Measurements from ENCODE around the gene IGF2BP2. TPM values are rescaled to one million over a fixed set of nuclear protein-coding genes. Genes with fewer than 3 reads are reported as not detected.

IGF2BP2 gene
- total and polyA plus RNA-seq, 2 donors (not counting 1 experiment from before 2014, with no cell fraction given) = 0.01 TPM; not detected in 1

DNA sequence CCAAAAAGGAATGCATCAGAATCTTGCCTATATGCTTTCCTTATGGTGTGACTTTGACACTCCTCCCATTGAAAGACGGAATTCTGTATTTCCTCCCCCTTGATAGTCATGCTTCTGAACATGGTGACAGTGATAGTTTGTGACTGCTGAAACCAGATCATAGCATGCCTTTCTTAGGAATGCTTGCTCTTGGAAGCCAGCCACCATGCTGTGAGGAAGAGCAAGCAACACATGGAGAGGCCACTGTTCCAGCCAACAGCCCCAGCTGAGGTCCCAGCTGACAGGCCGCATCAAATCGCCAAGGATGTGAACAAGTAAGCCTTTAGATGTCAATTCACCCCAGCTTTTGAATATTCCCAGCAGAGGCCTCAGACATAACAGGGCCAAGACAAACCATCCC lies 100.1 kb downstream of the IGF2BP2 start:
- no peak for TF ChIP-seq EZH2 (IDR thresholded peaks at IDR 0.05; ENCODE audit: borderline replicate concordance, insufficient read depth, low read depth, low read length, poor library complexity, severe bottlenecking)
- TF ChIP-seq, protein P1, sequence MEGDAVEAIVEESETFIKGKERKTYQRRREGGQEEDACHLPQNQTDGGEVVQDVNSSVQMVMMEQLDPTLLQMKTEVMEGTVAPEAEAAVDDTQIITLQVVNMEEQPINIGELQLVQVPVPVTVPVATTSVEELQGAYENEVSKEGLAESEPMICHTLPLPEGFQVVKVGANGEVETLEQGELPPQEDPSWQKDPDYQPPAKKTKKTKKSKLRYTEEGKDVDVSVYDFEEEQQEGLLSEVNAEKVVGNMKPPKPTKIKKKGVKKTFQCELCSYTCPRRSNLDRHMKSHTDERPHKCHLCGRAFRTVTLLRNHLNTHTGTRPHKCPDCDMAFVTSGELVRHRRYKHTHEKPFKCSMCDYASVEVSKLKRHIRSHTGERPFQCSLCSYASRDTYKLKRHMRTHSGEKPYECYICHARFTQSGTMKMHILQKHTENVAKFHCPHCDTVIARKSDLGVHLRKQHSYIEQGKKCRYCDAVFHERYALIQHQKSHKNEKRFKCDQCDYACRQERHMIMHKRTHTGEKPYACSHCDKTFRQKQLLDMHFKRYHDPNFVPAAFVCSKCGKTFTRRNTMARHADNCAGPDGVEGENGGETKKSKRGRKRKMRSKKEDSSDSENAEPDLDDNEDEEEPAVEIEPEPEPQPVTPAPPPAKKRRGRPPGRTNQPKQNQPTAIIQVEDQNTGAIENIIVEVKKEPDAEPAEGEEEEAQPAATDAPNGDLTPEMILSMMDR (IDR thresholded peaks at IDR 0.05) = no peak
- H3K27ac Mint-ChIP-seq = no peak overlapping the region
- no peaks in the 10 kb centered on the region for H3K4me1 Mint-ChIP-seq
- H3K27me3 ChIP-seq (replicated peaks in 1 of 4; ENCODE audit: control extremely low read depth in 1 of 4, control insufficient read depth in 3 of 4, insufficient read depth in 4 of 4, low read length in 3 of 4) = peaks cover 0 to 2% (median 0%) of the 10 kb centered on the region in 4 experiments
- no peak overlapping the region for H3K4me3 ChIP-seq (ENCODE audit: control extremely low read depth in 1 of 5, extremely low read depth in 1 of 5, insufficient read depth in 1 of 5, low read depth in 2 of 5, low read length in 4 of 5)
- intact Hi-C loops (cut with micrococcal nuclease) = no loop called here
- WGBS (ENCODE audit: insufficient coverage) = 100% methylated on average over 2 of the region's 3 CpGs
- H2AFZ ChIP-seq (ENCODE audit: insufficient read depth, low read depth, low read length, poor library complexity, severe bottlenecking) = no peak overlapping the region
- peaks cover 7% of the 10 kb centered on the region for H3K27me3 Mint-ChIP-seq
- H3K9me3 ChIP-seq (ENCODE audit: control extremely low read depth in 1 of 3, control insufficient read depth in 2 of 3, insufficient read depth in 1 of 3, low read length in 2 of 3) = no peaks in the 10 kb centered on the region
- ChIA-PET POLR2A (no interaction called here), CTCF (no interaction called here)
- no peak overlapping the region for H3K4me2 ChIP-seq (replicated peaks; ENCODE audit: low read depth, low read length, poor library complexity, severe bottlenecking)
- H4K20me1 ChIP-seq (ENCODE audit: control insufficient read depth, insufficient read depth, low read length, poor library complexity, severe bottlenecking) = no peaks in the 10 kb centered on the region
- ATAC-seq (ENCODE audit: low read depth) (no peak), DNase-seq (no peak)
- H3K4me1 ChIP-seq (ENCODE audit: control insufficient read depth in 2 of 2, insufficient read depth in 2 of 2, low read length in 2 of 2) = no peaks in the 10 kb centered on the region
- H3K79me2 ChIP-seq (ENCODE audit: control insufficient read depth, insufficient read depth, low read length) = no peaks in the 10 kb centered on the region
- no peaks in the 10 kb centered on the region for H3K36me3 ChIP-seq (replicated peaks in 1 of 2; ENCODE audit: control extremely low read depth in 1 of 2, control insufficient read depth in 1 of 2, extremely low read depth in 1 of 2, insufficient read depth in 2 of 2, low read length in 1 of 2)
- no peak overlapping the region for H3K9ac ChIP-seq (ENCODE audit: low read length)
- no peaks in the 10 kb centered on the region for H3K9me3 Mint-ChIP-seq (ENCODE audit: insufficient read depth)
- H3K27ac ChIP-seq (ENCODE audit: low read length in 2 of 2) = no peak overlapping the region
- H3K4me3 Mint-ChIP-seq = no peak overlapping the region

DNA sequence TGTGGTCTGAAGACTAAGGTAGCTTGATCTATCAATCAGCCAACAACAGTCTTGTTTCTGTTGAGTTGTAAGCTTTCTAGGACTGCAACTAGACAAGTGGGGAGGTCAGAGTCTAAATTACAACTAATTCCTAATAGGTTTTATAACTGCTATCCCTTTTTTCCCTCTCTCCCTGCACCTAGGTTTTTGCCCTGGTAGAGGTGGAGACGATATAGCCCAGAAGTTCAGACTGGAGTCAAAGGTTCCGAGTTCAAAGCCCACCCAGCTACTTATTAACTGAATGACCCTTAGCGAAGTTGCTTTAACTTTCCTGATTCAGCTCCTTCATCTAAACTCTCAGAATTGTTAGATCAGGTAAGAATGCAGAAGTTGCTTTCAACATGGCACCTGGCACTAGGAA lies 100.6 kb downstream of the IGF2BP2 start:
- CTCF ChIA-PET = no interaction called here
- H3K79me2 ChIP-seq (ENCODE audit: control insufficient read depth, insufficient read depth, low read length) = no peaks in the 10 kb centered on the region
- TF ChIP-seq, protein P1 (IDR thresholded peaks at IDR 0.05) = no peak
- no peak for TF ChIP-seq EZH2 (IDR thresholded peaks at IDR 0.05; ENCODE audit: borderline replicate concordance, insufficient read depth, low read depth, low read length, poor library complexity, severe bottlenecking)

More for the DNA sequence above, 100.6 kb downstream of the IGF2BP2 start:
- H4K20me1 ChIP-seq (ENCODE audit: control insufficient read depth, insufficient read depth, low read length, poor library complexity, severe bottlenecking) = no peaks in the 10 kb centered on the region
- intact Hi-C loops (cut with micrococcal nuclease) = no loop called here
- H2AFZ ChIP-seq (ENCODE audit: insufficient read depth, low read depth, low read length, poor library complexity, severe bottlenecking) = no peak overlapping the region
- ATAC-seq (ENCODE audit: low read depth) = no peak
- peaks cover 0 to 2% (median 0%) of the 10 kb centered on the region in 4 experiments for H3K27me3 ChIP-seq (replicated peaks in 1 of 4; ENCODE audit: control extremely low read depth in 1 of 4, control insufficient read depth in 3 of 4, insufficient read depth in 4 of 4, low read length in 3 of 4)
- no peak for DNase-seq
- H3K27ac ChIP-seq (ENCODE audit: low read length in 2 of 2) = no peak overlapping the region
- H3K4me1 ChIP-seq (ENCODE audit: control insufficient read depth in 2 of 2, insufficient read depth in 2 of 2, low read length in 2 of 2) = no peaks in the 10 kb centered on the region
- Mint-ChIP-seq H3K4me1 (no peaks in the 10 kb centered on the region), H3K4me3 (no peak overlapping the region), H3K27ac (no peak overlapping the region), H3K9me3 (ENCODE audit: insufficient read depth) (no peaks in the 10 kb centered on the region), H3K27me3 (peaks cover 7% of the 10 kb centered on the region)
- H3K4me2 ChIP-seq (replicated peaks; ENCODE audit: low read depth, low read length, poor library complexity, severe bottlenecking) = no peak overlapping the region
- POLR2A ChIA-PET = no interaction called here
- H3K9me3 ChIP-seq (ENCODE audit: control extremely low read depth in 1 of 3, control insufficient read depth in 2 of 3, insufficient read depth in 1 of 3, low read length in 2 of 3) = no peaks in the 10 kb centered on the region
- 83% methylated on average over 2 of the region's 3 CpGs for WGBS (ENCODE audit: insufficient coverage)
- no peak overlapping the region for H3K9ac ChIP-seq (ENCODE audit: low read length)
- H3K4me3 ChIP-seq (ENCODE audit: control extremely low read depth in 1 of 5, extremely low read depth in 1 of 5, insufficient read depth in 1 of 5, low read depth in 2 of 5, low read length in 4 of 5) = no peak overlapping the region
- H3K36me3 ChIP-seq (replicated peaks in 1 of 2; ENCODE audit: control extremely low read depth in 1 of 2, control insufficient read depth in 1 of 2, extremely low read depth in 1 of 2, insufficient read depth in 2 of 2, low read length in 1 of 2) = no peaks in the 10 kb centered on the region
